ENCODE data around the gene WBP1L.

GRCh38 chr10:102777711-102778453 is 34.1 kb downstream of the WBP1L start:
- TF ChIP-seq ZBTB21 (tag by site-specific recombination; IDR thresholded peaks at IDR 0.05) (no peak), ZBTB6 (tag by site-specific recombination; IDR thresholded peaks at IDR 0.05) (no peak), HOXC10 (CRISPR knock-in tag; IDR thresholded peaks at IDR 0.05) (no peak), ZBTB11 (tag by site-specific recombination; conservative IDR thresholded peaks at IDR 0.05; ENCODE audit: low read depth) (no peak)
- TF ChIP-seq, protein P1, sequence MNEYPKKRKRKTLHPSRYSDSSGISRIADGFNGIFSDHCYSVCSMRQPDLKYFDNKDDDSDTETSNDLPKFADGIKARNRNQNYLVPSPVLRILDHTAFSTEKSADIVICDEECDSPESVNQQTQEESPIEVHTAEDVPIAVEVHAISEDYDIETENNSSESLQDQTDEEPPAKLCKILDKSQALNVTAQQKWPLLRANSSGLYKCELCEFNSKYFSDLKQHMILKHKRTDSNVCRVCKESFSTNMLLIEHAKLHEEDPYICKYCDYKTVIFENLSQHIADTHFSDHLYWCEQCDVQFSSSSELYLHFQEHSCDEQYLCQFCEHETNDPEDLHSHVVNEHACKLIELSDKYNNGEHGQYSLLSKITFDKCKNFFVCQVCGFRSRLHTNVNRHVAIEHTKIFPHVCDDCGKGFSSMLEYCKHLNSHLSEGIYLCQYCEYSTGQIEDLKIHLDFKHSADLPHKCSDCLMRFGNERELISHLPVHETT (tag by site-specific recombination; IDR thresholded peaks at IDR 0.05) = no peak
